MV-4-11 (cell line): ENCODE measurements around the gene ZNF358.
"Not testable (repeated sequence)": the region's sequence is repeated elsewhere in the genome, so short reads cannot be mapped to it uniquely, and the experiment has no call there.

Experiments used
- DNase-seq: peaks from one replicate; lab custom pipeline; 2025; lab: John Stamatoyannopoulos, UW

Gene ZNF358

DNA sequence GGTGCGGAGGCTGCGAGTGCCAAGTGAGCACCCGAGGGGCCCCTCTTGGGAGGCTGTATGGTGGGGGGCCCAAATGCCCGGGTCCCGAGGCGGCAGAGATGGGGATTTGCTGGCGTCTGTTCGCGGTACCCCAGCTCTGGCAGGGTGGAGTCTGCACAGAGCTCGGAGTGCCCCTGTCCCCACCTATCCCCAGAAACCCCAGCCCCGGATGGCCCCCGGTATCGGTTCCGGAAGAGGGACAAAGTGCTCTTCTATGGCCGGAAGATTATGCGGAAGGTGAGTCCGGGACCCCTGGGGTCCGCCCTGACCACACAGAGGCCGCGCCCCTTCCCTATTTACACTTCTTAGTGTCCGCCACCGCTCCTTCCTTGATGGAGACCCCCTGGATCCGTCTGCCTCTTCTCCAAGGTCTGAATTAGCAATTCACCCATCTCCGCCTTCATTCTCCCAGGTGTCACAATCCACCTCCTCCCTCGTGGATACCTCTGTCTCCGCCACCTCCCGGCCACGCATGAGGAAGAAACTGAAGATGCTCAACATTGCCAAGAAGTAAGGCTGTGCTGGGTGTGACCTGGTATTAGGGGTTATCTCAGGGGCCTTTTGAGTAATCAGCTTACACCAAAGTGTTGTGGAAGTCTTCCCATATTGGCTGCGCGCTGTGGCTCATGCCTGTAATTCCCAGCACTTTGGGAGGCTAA lies 20.2 kb downstream of the ZNF358 start:
- no peak for DNase-seq

DNA sequence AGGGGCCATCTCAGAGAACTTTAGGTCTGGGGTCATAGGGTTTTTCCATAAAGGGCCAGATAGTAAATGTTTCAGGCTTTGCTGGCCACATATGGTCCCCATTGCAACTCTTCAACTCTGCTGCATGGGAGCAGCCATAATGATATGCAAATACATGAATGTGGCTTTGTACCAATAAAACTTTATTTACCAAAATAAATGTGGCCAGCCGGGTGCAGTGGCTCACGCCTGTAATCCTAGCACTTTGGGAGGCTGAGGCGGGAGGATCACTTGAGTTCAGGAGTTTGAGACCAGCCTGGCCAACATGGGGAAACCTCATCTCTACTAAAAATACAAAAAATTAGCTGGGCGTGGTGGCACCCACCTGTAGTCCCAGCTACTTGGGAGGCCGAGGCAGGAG lies 23.1 kb downstream of the ZNF358 start:
- not testable (repeated sequence) for DNase-seq

DNA sequence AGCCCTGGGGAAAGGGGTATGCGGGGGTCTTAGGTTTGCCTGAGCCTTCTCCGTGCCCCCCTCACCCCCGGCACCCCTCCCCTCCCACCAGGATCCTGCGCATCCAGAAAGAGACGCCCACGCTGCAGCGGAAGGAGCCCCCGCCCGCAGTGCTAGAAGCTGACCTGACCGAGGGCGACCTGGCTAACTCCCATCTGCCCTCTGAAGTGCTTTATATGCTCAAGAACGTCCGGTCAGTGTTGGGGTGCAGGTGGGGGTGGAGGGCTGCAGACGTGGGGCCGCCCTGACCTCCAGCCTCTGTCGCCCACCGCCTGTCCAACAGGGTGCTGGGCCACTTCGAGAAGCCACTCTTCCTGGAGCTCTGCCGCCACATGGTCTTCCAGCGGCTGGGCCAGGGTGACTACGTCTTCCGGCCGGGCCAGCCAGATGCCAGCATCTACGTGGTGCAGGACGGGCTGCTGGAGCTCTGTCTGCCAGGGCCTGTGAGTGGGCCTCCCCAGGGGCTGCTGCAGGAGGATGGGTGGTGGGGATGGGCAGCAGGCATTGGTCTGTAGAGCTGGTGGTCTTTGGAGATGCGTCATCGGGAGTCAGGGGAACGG lies 24.0 kb downstream of the ZNF358 start:
- no peak for DNase-seq

DNA sequence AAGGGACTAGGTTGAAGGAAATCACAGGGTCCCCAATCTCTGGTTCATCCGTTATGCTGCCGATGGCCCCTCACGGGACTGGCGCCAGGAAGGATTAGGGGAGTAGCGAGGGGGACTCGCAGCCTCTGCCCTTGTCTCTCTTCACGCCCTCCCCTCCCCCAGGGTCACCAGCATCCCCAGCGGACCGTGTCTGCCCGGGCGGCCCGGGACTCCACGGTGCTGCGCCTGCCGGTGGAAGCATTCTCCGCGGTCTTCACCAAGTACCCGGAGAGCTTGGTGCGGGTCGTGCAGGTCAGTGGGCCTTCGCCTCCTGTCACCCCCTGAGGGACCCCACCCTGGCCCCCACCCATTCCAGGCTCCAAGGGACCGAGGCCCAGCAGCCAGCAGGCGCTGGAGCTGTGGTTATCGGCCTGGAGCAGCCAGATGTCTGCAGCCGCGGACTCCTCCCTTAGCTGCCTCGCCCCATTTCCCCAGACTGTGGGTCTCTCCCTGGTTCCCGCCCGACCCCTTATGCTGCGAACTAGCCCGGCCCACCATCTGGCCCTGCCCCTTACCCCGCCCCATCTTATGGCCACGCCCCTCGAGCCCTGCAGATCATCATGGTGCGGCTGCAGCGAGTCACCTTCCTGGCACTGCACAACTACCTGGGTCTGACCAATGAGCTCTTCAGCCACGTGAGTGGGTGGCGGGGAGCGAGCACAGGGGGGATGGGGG lies 25.0 kb downstream of the ZNF358 start:
- DNase-seq: no peak

DNA sequence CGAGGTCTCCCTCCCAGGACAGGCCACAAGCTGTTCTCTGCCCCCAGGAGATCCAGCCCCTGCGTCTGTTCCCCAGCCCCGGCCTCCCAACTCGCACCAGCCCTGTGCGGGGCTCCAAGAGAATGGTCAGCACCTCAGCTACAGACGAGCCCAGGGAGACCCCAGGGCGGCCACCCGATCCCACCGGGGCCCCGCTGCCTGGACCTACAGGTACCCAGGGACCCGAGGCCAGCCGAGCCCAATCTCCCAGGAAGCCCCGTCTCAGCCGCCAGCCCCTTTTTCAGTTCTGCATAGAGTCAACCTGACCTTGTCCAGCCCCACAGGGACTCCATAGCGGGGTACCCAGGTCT lies 25.5 kb downstream of the ZNF358 start:
- DNase-seq: no peak

DNA sequence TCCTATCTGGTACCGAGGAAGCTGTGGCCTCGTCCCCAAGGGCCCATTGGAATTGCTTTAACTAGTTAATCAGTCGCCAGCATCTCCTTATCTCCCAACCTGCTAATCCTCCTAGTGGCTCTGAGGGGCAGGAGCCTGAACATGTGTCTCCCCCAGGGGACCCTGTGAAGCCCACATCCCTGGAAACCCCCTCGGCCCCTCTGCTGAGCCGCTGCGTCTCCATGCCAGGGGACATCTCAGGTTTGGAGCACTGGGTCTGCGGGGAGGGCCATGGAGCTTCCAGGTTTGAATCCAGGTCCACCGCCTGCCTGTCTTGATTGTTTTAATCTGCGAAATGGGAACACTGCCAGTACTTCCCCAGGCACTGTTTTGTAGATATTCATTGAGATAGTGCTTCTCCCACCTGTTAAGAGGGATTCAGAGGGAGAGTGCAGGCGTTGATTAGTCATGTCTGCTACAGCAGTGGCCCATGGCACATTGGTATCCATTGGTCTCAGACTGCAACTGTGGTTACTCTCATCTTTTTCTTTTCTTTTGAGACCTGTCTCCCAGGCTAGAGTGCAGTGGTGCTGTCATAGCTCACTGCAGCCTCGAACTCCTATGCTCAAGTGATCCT lies 26.0 kb downstream of the ZNF358 start:
- no peak for DNase-seq

DNA sequence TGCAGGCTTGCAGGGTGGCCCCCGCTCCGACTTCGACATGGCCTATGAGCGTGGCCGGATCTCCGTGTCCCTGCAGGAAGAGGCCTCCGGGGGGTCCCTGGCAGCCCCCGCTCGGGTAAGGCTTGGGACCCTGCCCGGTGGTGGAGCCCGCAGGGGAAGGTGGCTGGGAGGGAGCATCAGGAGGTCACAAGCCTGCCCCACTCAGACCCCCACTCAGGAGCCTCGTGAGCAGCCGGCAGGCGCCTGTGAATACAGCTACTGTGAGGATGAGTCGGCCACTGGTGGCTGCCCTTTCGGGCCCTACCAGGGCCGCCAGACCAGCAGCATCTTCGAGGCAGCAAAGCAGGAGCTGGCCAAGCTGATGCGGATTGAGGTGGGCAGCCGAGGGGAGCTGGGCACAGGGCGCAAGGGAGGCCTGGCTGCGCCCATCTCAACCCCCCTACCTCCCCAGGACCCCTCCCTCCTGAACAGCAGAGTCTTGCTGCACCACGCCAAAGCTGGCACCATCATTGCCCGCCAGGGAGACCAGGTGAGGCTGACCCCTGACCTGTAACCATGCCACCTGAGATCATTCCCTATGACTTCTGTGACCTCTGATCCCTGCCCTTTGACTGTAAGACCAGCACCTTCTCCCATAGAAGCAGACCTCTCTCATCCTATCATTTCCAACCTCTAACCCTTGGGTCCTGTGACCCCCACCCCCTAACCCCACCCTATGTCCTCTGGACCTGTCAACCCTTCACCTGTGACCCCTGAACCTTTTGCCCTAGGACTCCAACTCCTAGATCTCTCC lies 26.8 kb downstream of the ZNF358 start:
- DNase-seq: no peak

DNA sequence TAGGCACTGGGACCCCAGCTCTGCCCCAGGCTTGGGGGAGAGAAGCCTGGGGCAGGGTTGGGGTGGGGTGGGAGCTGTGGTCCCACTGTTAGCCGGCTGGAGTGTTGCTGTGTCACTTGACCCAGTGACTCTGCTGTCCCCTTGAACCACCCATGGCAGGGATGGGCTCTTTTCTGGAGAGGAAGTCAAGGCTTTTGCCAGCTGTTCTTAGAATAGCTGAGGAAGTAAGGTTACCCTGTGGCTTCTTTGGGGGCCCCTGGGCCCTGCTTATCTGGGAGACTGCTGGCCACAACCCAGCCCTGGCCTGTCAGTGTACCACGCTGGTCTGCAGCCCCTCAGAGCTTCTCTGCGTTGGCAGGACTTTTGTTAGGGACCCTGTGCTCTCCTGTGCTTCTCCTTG lies 28.7 kb downstream of the ZNF358 start:
- peak; percentile 95 for DNase-seq

DNA sequence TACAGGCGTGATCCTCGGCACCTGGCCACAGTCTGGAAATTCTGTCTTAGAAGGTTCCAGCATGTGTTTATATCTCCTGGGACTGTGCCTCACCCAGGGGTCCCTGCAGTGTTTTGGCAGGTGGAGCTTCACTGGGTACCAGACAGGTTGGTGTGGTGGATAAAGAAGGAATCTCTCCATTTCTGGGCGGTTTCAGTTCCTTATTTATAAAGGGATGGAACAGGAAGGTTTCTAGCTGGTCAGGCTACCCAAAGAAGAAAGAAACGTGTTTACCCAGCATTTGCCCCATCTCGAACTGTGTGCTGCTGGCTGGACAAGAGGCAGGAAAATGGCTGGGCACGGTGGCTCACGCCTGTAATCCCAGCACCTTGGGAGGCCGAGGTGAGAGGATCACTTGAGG lies 29.4 kb downstream of the ZNF358 start:
- peak; percentile 82 for DNase-seq

DNA sequence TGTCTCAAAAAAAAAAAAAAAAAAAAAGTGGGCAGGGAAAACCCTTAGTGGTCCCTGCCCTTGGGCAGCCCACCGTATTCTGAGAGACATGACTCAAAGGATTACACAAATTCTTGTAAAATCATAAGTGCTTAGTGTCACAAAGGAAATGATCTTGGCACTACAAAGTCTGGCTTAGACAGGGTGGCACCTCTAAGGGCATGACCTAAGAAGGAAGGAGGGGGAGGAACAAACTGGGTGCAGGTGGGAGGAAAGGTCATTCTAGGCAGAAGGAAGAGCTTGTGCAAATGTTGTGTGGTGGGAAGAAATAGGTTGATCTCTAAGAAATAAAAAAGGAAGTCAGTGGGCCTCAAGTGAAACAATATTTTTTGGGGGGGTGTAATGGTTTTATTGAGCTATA lies 30.0 kb downstream of the ZNF358 start:
- DNase-seq: peak; percentile 66

DNA sequence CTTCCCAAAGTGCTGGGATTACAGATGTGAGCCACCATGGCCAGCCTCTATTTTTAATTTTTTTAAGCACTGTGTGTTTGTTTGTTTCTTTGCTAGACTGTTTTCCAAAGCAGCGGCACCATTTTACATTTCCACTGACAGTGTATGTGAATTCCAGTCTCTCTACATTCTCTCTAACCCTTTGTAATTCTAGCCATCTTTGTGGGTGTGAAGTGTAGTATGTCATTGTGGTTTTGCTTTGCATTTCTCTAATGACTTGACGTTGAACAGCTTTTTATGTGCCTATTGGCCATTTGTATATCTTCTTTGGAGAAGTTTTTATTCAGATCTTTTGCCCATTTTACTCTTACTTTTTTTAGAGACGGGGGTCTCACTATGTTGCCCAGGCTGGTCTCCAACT lies 31.3 kb downstream of the ZNF358 start:
- DNase-seq: no peak

DNA sequence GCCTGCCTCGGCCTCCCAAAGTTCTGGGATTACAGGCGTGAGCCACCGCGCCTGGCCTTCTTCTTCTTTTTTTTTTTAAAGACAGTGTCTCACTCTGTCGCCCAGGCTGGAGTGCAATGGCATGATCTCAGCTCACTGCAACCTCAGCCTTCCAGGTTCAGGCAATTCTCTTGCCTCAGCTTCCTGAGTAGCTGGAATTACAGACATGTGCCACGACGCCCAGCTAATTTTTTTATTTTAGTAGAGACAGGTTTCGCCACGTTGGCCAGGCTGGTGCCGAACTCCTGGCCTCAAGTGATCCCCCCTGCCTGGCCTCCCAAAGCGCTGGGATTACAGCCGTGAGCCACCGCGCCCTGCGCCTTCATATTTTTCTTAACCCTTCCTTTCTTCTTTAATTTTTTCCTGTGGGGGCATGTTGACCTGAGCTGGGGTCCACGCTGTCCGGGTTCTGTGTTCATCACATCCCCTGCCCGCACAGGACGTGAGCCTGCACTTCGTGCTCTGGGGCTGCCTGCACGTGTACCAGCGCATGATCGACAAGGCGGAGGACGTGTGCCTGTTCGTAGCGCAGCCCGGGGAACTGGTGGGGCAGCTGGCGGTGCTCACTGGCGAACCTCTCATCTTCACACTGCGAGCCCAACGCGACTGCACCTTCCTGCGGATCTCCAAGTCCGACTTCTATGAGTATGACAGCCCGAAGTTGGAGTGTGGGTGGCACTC lies 33.7 kb downstream of the ZNF358 start:
- DNase-seq: no peak

DNA sequence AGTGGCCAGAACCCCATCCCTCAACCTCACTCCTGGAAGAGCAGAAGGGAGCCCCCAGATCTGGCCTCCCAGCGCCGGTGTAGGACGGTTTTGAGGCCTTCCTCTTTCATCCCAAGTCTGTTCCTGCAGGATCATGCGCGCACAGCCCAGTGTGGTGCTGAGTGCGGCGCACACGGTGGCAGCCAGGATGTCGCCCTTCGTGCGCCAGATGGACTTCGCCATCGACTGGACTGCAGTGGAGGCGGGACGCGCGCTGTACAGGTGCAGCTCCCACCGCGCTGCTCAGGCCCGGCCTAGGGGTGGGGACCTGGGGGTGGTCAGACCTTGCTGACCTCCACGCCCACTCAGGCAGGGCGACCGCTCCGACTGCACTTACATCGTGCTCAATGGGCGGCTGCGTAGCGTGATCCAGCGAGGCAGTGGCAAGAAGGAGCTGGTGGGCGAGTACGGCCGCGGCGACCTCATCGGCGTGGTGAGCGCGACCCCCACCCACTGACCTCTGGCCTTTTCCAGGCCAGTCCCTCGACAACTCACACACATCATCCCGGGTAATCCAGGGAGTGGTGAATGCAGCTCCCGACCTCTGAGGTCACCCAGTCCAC lies 34.4 kb downstream of the ZNF358 start:
- DNase-seq: no peak

DNA sequence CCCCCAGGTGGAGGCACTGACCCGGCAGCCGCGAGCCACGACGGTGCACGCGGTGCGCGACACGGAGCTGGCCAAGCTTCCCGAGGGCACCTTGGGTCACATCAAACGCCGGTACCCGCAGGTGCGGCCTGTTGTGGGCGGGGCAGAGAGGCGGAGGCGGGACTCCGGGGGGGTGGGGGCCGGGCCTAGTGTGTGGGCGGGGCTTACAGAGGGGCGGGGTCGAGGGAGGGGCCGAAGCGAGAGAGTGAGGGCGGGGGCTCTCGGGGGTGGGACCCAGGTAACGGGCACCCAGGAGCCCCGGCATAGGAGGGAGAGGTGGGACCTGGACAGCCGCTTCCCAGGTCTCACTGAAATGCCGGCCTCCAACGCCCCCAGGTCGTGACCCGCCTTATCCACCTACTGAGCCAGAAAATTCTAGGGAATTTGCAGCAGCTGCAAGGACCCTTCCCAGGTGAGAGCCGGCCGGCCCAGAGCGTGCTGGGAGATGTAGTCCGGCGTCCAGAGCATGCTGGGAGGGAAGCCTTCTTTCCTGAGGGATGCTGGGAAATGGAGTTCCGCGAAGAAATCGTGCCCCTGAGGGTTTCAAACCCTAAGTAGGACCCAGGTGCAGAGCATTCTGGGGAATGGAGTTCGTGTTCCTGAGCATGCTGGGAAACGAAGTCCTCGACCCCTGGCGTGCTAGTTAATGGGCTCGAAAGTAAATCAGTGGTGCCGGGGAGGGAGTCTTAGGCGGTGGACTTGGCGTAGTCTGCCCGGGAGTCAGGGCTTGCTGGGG lies 35.3 kb downstream of the ZNF358 start:
- DNase-seq: no peak

DNA sequence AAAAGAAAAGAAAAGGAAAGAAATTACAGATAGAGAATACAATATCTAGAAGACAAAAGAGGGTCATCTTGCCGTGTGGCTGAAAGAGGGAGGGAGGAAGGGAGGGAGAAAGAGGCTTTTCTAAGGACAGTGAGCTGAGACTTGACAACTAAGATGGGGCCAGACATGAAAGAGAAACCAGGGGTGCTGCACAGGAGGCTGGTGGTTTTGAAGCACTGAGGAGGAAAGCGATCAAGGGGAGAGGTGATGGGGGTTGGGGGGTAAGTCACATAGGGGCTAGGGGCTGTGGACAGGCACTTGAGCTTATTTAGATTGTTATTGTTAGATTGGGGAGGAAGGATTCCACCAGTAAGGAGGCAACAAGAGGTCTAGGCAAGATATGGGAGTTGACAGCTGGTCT lies 36.9 kb downstream of the ZNF358 start:
- DNase-seq: no peak

DNA sequence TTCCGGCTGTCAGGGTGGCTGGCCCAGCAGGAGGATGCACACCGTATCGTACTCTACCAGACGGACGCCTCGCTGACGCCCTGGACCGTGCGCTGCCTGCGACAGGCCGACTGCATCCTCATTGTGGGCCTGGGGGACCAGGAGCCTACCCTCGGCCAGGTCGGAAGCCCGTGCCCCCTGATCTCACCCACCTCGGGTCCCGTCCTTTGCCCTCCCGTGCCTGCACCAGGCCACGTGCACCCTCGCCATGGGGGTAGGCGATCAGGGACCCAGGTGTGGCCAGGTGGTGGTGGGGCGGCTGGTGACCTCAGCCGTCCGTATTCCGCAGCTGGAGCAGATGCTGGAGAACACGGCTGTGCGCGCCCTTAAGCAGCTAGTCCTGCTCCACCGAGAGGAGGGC lies 38.7 kb downstream of the ZNF358 start:
- DNase-seq: no peak

DNA sequence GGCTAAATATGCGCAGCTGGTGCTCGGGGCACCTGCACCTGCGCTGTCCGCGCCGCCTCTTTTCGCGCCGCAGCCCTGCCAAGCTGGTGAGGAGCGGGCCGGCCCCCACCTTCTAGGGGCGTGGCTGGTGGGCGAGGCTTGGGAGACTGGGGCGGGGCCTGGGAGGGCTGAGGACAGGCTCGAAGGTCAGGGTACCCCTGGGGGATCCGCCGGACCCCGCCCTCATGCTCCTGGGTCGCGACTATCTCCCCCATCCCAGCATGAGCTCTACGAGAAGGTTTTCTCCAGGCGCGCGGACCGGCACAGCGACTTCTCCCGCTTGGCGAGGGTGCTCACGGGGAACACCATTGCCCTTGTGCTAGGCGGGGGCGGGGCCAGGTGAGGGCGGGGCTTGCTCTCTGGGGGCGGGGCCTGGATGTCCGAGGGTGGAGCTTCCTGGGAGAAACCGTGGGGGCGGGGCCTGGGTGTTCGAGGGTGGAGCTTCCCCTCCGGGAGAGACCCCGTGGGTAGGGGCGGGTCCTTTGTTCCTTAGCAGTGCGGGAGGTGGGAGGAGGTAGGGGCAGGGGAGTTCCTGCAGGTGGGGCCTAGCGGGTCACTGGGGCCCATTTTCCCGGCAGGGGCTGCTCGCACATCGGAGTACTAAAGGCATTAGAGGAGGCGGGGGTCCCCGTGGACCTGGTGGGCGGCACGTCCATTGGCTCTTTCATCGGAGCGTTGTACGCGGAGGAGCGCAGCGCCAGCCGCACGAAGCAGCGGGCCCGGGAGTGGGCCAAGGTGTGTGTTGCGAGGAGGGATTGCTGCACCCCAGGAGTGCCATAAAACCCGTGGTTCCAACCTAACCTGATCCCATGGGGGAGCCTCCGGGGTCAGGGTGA lies 39.3 kb downstream of the ZNF358 start:
- no peak for DNase-seq

DNA sequence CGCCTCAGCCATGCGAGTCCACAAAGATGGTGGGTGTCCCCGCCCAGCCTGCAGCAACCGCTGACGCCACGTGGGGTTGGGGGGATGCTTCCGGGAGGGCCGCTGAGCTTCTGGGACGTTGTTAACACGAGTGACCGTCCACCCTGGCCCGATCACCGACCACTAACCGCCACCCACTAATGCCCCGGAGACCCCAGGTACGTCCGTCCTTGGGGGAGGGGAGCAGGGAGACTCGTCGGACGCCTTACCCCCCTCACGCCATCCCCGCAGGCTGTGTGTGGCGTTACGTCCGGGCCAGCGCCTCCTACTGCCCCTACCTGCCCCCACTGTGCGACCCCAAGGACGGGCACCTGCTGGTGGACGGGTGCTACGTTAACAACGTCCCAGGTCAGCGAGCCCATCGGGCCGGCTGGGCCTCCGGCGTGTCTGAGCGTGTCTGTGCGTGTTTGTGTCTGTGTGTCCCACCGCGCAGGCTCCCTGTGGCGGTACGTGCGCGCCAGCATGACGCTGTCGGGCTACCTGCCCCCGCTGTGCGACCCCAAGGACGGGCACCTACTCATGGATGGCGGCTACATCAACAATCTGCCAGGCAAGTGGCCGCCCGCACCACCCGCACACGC lies 40.9 kb downstream of the ZNF358 start:
- DNase-seq: no peak

DNA sequence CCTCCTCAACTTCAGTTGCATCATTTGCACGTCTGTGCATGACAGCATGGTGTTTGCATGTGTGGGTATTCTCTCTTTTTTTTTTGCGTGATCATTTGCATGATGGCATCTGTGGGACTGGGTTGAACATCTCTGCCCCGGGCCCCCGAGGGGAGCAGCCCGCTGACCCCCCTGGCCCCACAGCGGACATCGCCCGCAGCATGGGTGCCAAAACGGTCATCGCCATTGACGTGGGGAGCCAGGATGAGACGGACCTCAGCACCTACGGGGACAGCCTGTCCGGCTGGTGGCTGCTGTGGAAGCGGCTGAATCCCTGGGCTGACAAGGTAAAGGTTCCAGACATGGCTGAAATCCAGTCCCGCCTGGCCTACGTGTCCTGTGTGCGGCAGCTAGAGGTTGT lies 42.8 kb downstream of the ZNF358 start:
- no peak for DNase-seq
